ENCODE data around the gene WDHD1.

GRCh38 chr14:54922598-54922997 is 104.3 kb downstream of the WDHD1 start:
- TF ChIP-seq, protein P1, sequence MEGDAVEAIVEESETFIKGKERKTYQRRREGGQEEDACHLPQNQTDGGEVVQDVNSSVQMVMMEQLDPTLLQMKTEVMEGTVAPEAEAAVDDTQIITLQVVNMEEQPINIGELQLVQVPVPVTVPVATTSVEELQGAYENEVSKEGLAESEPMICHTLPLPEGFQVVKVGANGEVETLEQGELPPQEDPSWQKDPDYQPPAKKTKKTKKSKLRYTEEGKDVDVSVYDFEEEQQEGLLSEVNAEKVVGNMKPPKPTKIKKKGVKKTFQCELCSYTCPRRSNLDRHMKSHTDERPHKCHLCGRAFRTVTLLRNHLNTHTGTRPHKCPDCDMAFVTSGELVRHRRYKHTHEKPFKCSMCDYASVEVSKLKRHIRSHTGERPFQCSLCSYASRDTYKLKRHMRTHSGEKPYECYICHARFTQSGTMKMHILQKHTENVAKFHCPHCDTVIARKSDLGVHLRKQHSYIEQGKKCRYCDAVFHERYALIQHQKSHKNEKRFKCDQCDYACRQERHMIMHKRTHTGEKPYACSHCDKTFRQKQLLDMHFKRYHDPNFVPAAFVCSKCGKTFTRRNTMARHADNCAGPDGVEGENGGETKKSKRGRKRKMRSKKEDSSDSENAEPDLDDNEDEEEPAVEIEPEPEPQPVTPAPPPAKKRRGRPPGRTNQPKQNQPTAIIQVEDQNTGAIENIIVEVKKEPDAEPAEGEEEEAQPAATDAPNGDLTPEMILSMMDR (IDR thresholded peaks at IDR 0.05): no peak
- TF ChIP-seq ZFX (IDR thresholded peaks at IDR 0.05; ENCODE audit: borderline replicate concordance): no peak
